ENCODE measurements around the gene CIDEC. TPM values are rescaled to one million over a fixed set of nuclear protein-coding genes. Genes with fewer than 3 reads are reported as not detected.
"Not testable (repeated sequence)": the region's sequence is repeated elsewhere in the genome, so short reads cannot be mapped to it uniquely, and the experiment has no call there.

The CIDEC gene
- total and polyA plus RNA-seq, 4 donors: 0.08 TPM; not detected in 3

GRCh38 chr3:9852528-9852927 lies 27.5 kb downstream of the CIDEC start:
- H3K27me3 ChIP-seq (ENCODE audit: control insufficient read depth in 3 of 3, insufficient read depth in 3 of 3, low read length in 2 of 3): no peaks in the 10 kb centered on the region
- no peak for ATAC-seq (ENCODE audit: insufficient read depth, low FRiP score)
- H3K9me3 ChIP-seq (ENCODE audit: control insufficient read depth in 4 of 4, insufficient read depth in 3 of 4, low read length in 3 of 4): no peaks in the 10 kb centered on the region
- H3K36me3 ChIP-seq (ENCODE audit: control insufficient read depth in 4 of 4, insufficient read depth in 4 of 4, low read length in 4 of 4): no peaks in the 10 kb centered on the region
- no peak overlapping the region for H3K4me3 ChIP-seq
- H3K9ac ChIP-seq (ENCODE audit: insufficient read depth in 1 of 2, low read length in 2 of 2): no peak overlapping the region
- H3K4me1 ChIP-seq (ENCODE audit: control insufficient read depth in 5 of 5, insufficient read depth in 5 of 5, low read length in 5 of 5): peaks cover 0 to 5% (median 2%) of the 10 kb centered on the region in 5 donors
- DNase-seq: no peak
- H3K27ac ChIP-seq (ENCODE audit: low read depth in 1 of 2, low read length in 1 of 2): no peak overlapping the region
- no peak for TF ChIP-seq CTCF (IDR thresholded peaks at IDR 0.05; ENCODE audit: control extremely low read depth, extremely low read depth)
- 95 to 96% methylated on average over 6 of the region's 6 CpGs for WGBS, 2 donors

GRCh38 chr3:9851926-9852325 lies 28.1 kb downstream of the CIDEC start:
- H3K27me3 ChIP-seq (ENCODE audit: control insufficient read depth in 3 of 3, insufficient read depth in 3 of 3, low read length in 2 of 3); DNase-seq; H3K9me3 ChIP-seq (ENCODE audit: control insufficient read depth in 4 of 4, insufficient read depth in 3 of 4, low read length in 3 of 4); H3K4me3 ChIP-seq; H3K36me3 ChIP-seq (ENCODE audit: control insufficient read depth in 4 of 4, insufficient read depth in 4 of 4, low read length in 4 of 4); H3K27ac ChIP-seq (ENCODE audit: low read depth in 1 of 2, low read length in 1 of 2); H3K9ac ChIP-seq (ENCODE audit: insufficient read depth in 1 of 2, low read length in 2 of 2); H3K4me1 ChIP-seq (ENCODE audit: control insufficient read depth in 5 of 5, insufficient read depth in 5 of 5, low read length in 5 of 5); ATAC-seq (ENCODE audit: insufficient read depth, low FRiP score): not testable (repeated sequence)
- 61 to 72% methylated on average over 6 of the region's 6 CpGs for WGBS, 2 donors

- not testable (repeated sequence) for H3K9me3 ChIP-seq (ENCODE audit: control insufficient read depth in 4 of 4, insufficient read depth in 3 of 4, low read length in 3 of 4); H3K4me1 ChIP-seq (ENCODE audit: control insufficient read depth in 5 of 5, insufficient read depth in 5 of 5, low read length in 5 of 5); H3K4me3 ChIP-seq; H3K9ac ChIP-seq (ENCODE audit: insufficient read depth in 1 of 2, low read length in 2 of 2); H3K27ac ChIP-seq (ENCODE audit: low read depth in 1 of 2, low read length in 1 of 2); ATAC-seq (ENCODE audit: insufficient read depth, low FRiP score); DNase-seq; H3K27me3 ChIP-seq (ENCODE audit: control insufficient read depth in 3 of 3, insufficient read depth in 3 of 3, low read length in 2 of 3); H3K36me3 ChIP-seq (ENCODE audit: control insufficient read depth in 4 of 4, insufficient read depth in 4 of 4, low read length in 4 of 4)
- 88 to 93% methylated on average over 6 of the region's 6 CpGs for WGBS, 2 donors
These were observed 28.7 kb downstream of the CIDEC start for GRCh38 chr3:9851383-9851782.

- peak in 2 of 3 donors; percentile 42 to 50 for DNase-seq
- not testable (repeated sequence) for H3K9me3 ChIP-seq (ENCODE audit: control insufficient read depth in 4 of 4, insufficient read depth in 3 of 4, low read length in 3 of 4); H3K9ac ChIP-seq (ENCODE audit: insufficient read depth in 1 of 2, low read length in 2 of 2); H3K27ac ChIP-seq (ENCODE audit: low read depth in 1 of 2, low read length in 1 of 2); H3K4me3 ChIP-seq; ATAC-seq (ENCODE audit: insufficient read depth, low FRiP score); H3K36me3 ChIP-seq (ENCODE audit: control insufficient read depth in 4 of 4, insufficient read depth in 4 of 4, low read length in 4 of 4); H3K4me1 ChIP-seq (ENCODE audit: control insufficient read depth in 5 of 5, insufficient read depth in 5 of 5, low read length in 5 of 5); H3K27me3 ChIP-seq (ENCODE audit: control insufficient read depth in 3 of 3, insufficient read depth in 3 of 3, low read length in 2 of 3)
- TF ChIP-seq CTCF (IDR thresholded peaks at IDR 0.05; ENCODE audit: control extremely low read depth, extremely low read depth): peak; percentile 8
- 42 to 43% methylated on average over 4 of the region's 4 CpGs for WGBS, 2 donors
These were observed 31.2 kb downstream of the CIDEC start for GRCh38 chr3:9848860-9849259.

- H3K36me3 ChIP-seq (ENCODE audit: control insufficient read depth in 4 of 4, insufficient read depth in 4 of 4, low read length in 4 of 4); H3K27me3 ChIP-seq (ENCODE audit: control insufficient read depth in 3 of 3, insufficient read depth in 3 of 3, low read length in 2 of 3); DNase-seq; ATAC-seq (ENCODE audit: insufficient read depth, low FRiP score); H3K9me3 ChIP-seq (ENCODE audit: control insufficient read depth in 4 of 4, insufficient read depth in 3 of 4, low read length in 3 of 4); H3K4me3 ChIP-seq; H3K27ac ChIP-seq (ENCODE audit: low read depth in 1 of 2, low read length in 1 of 2); H3K9ac ChIP-seq (ENCODE audit: insufficient read depth in 1 of 2, low read length in 2 of 2); H3K4me1 ChIP-seq (ENCODE audit: control insufficient read depth in 5 of 5, insufficient read depth in 5 of 5, low read length in 5 of 5): not testable (repeated sequence)
- 57 to 60% methylated on average over 9 of the region's 9 CpGs for WGBS, 2 donors
These were observed 32.2 kb downstream of the CIDEC start for GRCh38 chr3:9847870-9848269.
